Daoy (cell line): ENCODE data around the gene GXYLT2. TPM values are rescaled to one million over a fixed set of nuclear protein-coding genes. Genes with fewer than 3 reads are reported as not detected.
A peak's percentile ranks its signal among the peaks of the same experiment; 100 is the strongest.
"Not testable (repeated sequence)": the region's sequence is repeated elsewhere in the genome, so short reads cannot be mapped to it uniquely, and the experiment has no call there.

Experiments used
- DNase-seq: peaks from one replicate; pipeline ENCODE4 v3.0.0-alpha.2; 2015; ENCODE audit warnings: low read depth
- total RNA-seq: library from RNA; depleted of rRNA; stranded (reverse); fragments of >200 nt; shearing (Covaris generic); gene quantifications from 2 replicates; pipeline ENCODE4 v1.2.3, GENCODE V29; 2014

Gene GXYLT2
- total RNA-seq, 1 experiment from 2014 or later, result 3.7 TPM

- peak; percentile 48 for DNase-seq
Measured at GRCh38 chr3:72892081-72892775, 4.4 kb downstream of the GXYLT2 start.

- DNase-seq, result no peak
Measured at GRCh38 chr3:72892870-72893269, 5.0 kb downstream of the GXYLT2 start.

DNA sequence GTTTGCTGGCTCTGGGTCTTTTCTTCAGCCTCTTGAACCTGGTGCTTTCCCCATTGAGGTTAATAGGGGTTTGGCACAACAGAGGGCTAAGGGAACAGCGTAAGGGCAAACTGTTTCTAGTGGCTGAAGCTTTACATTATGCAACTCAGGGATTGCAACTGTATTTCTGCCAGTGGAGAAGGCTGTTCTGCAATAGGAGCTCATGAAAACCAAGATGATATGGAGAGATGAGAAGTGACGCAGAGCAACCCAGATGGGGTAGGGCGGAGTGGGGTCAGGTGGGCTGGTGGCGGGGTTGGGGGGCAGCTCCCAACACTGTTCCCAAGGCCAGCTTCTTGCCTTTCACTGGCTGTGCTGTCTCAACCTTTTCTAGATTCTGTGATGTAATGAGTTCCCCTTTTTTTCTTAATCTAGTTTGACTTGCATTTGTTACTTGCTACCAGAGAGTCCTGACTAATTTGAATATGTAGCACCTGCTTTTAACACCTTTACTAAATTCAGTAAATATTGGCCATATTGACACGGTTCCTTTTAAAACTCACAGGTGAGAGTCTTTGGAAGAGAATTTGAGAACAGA lies 7.2 kb downstream of the GXYLT2 start:
- no peak for DNase-seq

- no peak for DNase-seq
Measured at GRCh38 chr3:72896996-72897757, 9.3 kb downstream of the GXYLT2 start.

- DNase-seq, result no peak
Measured at GRCh38 chr3:72897758-72898007, 9.8 kb downstream of the GXYLT2 start.

GRCh38 chr3:72899349-72899765 lies 11.5 kb downstream of the GXYLT2 start:
- no peak for DNase-seq

DNA sequence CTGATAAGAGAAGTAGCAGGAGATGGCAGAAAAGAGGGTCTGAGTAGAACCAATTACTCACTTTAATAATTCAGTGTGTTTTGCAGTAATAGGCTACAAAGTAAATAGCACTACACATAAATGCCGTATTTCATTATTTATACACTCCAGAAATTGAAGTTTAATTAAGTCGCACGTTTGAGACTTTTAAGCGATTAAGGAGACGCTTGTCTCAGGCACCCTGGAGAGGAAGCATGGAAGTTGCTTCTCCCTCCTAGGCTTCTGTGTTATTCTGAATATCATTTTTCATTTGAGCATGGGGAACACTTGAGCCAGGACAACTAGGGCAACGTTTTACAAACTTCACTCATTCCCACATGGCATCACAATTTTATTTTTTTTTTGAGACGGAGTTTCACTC lies 12.2 kb downstream of the GXYLT2 start:
- DNase-seq, result no peak

- no peak for DNase-seq
Measured at GRCh38 chr3:72901840-72902239, 14.0 kb downstream of the GXYLT2 start.

GRCh38 chr3:72903004-72903403 lies 15.2 kb downstream of the GXYLT2 start:
- peak; percentile 40 for DNase-seq

GRCh38 chr3:72904163-72904562 lies 16.3 kb downstream of the GXYLT2 start:
- no peak for DNase-seq

DNA sequence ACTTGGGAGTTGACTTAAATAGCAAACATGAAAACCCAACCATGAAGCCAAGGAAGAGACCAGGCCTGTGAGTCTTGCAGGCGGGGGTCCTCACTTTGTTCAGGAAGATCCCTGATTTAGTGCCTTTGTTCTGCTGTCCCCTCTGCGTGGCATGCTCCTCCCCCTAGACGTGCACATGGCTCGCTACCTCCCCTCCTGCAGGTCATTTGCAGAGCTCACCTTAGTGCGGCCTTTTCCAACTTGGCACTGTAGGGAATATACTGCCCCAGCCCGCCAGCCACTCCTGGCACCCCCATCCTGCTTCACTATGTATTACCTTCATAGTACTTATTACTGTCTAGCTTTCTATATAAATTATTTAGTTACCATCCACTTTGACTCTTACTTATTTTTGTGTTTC lies 18.3 kb downstream of the GXYLT2 start:
- DNase-seq, result no peak

DNA sequence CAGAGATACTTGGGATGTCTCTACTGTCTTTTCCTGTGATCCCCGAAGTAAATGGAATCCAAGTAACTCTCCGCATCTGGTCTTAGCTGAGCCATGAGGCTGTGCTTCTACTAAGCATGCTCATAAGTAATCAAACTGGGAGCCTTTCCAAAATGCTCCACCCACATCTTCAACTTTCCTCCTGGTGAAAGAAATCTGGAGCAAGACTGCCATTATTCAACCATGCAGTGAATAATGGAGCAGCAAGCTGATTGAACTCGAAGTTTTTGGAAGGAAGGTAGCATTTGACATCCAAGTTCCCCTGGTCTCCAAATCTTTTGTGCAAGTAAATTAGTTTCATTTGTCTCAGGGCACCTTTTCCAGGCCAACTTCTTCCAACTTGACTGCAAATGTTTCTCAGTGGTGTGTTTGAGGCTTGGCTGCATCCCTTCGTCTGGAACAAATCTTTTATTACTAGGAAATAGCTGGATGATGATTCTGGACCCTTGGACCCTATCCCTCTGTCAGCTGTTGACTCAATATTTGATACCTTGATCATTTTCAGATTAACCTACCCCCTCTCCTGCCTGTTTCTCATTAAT lies 19.4 kb downstream of the GXYLT2 start:
- no peak for DNase-seq

GRCh38 chr3:72907731-72908620 lies 20.1 kb downstream of the GXYLT2 start:
- DNase-seq, result peak; percentile 53

DNA sequence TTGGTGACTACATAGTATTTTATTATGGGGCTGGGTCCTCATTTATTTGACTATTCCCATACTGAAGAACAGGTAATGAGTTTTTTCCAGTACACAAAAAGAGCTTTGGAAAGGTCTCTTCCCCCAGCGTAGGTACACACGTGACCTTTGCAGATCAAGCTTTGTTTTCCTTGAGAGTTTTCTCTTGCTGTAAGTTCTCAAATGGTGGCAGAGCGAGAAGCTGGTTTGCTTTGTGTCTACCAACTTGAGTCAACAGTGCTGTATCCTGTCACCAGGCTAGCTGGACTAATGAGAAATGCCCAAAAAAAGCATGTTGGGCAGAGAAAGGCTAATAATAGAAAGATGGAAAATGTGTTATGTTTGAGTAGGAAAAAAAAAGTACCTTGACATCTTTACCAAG lies 21.7 kb downstream of the GXYLT2 start:
- DNase-seq, result no peak

- no peak for DNase-seq
Measured at GRCh38 chr3:72912532-72912931, 24.7 kb downstream of the GXYLT2 start.

DNA sequence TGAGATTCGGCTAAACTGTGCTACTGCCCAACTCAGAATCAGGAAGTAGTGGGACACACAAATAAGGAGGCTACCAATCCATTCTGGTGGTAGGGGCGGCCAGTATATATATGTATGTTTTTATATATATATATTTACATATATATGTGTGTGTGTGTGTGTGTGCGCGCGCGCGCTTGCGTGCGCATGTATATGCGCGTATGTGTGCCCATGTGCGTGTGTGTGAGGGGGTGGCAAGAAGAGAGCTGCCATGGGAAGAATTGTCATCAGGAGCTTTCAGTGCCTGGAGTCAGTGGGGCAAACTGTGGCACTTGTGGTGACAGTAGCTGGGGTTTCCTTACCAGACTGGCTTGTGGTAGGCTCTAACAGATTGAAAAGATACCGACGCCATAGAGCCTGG lies 26.5 kb downstream of the GXYLT2 start:
- DNase-seq, result no peak

DNA sequence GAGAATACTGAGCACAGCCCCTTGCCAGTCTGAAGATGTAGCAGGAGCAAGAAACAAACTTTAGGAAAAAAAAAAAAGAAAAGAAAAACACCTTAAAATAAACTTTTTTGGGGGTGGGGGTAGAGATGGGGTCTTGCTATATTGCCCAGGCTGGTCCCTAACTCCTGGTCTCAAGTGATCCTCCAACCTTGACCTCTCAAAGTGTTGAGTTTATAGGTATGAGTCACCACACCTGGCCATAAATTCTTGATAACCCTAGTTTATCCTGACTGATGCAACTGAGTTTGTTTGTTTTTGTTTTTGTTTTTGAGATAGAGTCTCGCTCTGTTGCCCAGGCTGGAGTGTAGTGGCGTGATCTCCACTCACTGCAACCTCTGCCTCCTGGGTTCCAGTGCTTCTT lies 28.4 kb downstream of the GXYLT2 start:
- DNase-seq, result no peak

DNA sequence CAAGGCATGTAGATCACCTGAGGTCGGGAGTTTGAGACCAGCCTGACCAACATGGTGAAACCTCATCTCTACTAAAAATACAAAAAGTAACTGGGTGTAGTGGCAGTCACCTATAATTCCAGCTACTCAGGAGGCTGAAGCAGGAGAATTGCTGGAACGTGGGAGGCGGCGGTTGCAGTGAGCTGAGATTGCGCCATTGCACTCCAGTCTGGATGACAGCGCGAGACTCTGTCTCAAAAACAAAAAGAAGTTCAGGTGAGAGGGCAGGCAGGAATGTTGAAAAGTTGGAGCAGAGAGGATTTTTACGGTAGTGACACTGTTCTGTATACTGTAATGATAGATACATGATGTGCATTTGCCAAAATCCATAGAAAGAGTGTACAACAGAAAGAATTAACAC lies 31.7 kb downstream of the GXYLT2 start:
- no peak for DNase-seq

DNA sequence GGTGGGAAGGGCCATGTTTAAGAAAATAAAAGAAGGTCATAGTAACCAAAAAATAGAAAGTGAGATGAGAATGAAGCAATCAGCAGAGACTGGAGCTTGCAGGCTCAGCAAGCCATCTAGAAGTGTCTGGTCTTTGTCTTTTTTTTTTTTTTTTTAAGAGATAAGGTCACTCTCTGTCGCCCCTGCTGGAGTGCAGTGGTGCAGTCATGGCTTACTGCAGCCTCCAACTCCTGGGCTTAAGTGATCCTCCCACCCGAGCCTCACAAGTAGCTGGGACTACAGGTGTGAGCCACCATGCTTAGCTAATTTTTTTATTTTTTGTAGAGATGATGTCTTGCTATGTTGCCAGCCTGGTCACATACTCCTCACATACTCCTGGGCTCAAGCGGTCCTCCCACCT lies 36.2 kb downstream of the GXYLT2 start:
- peak; percentile 7 for DNase-seq

DNA sequence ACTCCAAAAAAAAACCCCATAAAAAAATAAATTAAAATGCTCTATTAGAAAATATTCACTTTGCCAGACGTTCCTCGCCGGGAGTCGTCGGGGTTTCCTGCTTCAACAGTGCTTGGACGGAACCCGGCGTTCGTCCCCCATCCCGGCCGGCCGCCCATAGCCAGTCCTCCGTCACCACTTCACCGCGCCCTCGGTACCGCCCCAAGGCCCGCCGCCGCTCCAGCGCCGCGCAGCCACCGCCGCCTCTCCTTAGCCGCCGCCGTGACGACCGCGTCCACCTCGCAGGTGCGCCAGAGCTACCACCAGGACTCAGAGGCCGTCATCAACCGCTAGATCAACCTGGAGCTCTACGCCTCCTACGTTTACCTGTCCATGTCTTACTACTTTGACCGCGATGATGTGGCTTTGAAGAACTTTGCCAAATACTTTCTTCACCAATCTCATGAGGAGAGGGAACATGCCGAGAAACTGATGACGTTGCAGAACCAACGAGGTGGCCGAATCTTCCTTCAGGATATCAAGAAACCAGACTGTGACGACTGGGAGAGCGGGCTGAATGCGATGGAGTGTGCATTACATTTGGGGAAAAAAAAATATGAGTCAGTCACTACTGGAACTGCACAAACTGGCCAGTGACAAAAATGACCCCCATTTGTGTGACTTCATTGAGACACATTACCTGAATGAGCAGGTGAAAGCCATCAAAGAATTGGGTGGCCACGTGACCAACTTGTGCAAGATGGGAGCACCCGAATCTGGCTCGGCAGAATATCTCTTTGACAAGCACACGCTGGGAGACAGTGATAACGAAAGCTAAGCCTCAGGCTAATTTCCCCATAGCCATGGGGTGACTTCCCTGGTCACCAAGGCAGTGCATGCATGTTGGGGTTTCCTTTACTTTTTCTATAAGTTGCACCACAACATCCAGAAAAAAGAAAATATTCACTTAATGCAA lies 41.2 kb downstream of the GXYLT2 start:
- not testable (repeated sequence) for DNase-seq

DNA sequence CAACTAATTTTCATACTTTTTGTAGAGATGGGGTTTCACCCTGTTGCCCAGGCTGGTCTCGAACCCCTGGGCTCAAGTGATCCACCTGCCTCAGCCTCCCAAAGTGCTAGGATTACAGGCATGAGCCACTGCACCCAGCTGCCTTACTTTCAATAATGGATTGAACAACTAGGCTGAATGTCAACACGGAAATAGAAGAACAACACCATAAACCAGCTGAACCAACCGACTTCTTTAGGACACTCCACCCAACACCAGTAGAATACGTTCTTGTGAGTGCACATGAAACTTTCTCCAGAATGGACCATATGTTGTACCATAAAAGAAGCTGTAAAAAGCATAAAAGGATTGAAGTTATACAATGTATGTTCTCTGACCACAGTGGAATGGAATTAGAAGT lies 42.9 kb downstream of the GXYLT2 start:
- DNase-seq, result no peak
